Activated CD8-positive, alpha-beta T cell treated with anti-CD3 and anti-CD28 coated beads for 36 hours (primary cell): ENCODE measurements around the gene MLF1. TPM values are rescaled to one million over a fixed set of nuclear protein-coding genes. Genes with fewer than 3 reads are reported as not detected.

ENCODE experiments used
- ATAC-seq: fragments of 200-7000 bp; cut with Tn5 transposase; one replicate; pipeline ENCODE4 v1.10.0; 2021; ENCODE audit warnings: mild to moderate bottlenecking, moderate library complexity
- CTCF ChIA-PET: fragments of 350-600 bp; sonication (Branson Sonifier 250); formaldehyde crosslinking; loops from one replicate; lab custom pipeline; 2021; ENCODE audit warnings: antibody characterized with exemption; lab: Charles Lee
- POLR2A ChIA-PET: fragments of 350-600 bp; sonication (Branson Sonifier 250); formaldehyde crosslinking; loops from one replicate; lab custom pipeline; 2021; ENCODE audit warnings: antibody characterized with exemption; lab: Charles Lee
- DNase-seq: peaks from one replicate; pipeline ENCODE4 v3.0.0-alpha.2; 2020
- H3K27ac Mint-ChIP-seq: one replicate; pipeline ENCODE4 v1.8.0; 2021; ENCODE audit warnings: mild to moderate bottlenecking, mixed read lengths
- H3K27me3 Mint-ChIP-seq: one replicate; pipeline ENCODE4 v1.8.0; 2021; ENCODE audit warnings: mixed read lengths
- H3K36me3 Mint-ChIP-seq: one replicate; pipeline ENCODE4 v1.8.0; 2021; ENCODE audit warnings: low read depth, mixed read lengths
- H3K4me1 Mint-ChIP-seq: one replicate; pipeline ENCODE4 v1.8.0; 2021; ENCODE audit warnings: low read depth, mixed read lengths
- H3K4me3 Mint-ChIP-seq: one replicate; pipeline ENCODE4 v1.8.0; 2021; ENCODE audit warnings: mild to moderate bottlenecking, moderate library complexity, mixed read lengths
- H3K9me3 Mint-ChIP-seq: one replicate; pipeline ENCODE4 v1.8.0; 2021; ENCODE audit warnings: mixed read lengths
- intact Hi-C: fragments of 100-400 bp; cut with micrococcal nuclease; formaldehyde crosslinking; loops from one replicate; pipeline ENCODE4 v1.10.0; 2022
- total RNA-seq, 2 experiments: library from RNA; stranded (reverse); gene quantifications; one replicate each; pipeline ENCODE4 v1.2.3, GENCODE V29; 2021
- TF ChIP-seq, protein P1 (sequence below): fragments of 200-600 bp; IDR thresholded peaks from one replicate; pipeline ENCODE4 v1.8.0; 2022; ENCODE audit warnings: antibody characterized with exemption, mild to moderate bottlenecking

The MLF1 gene
- total RNA-seq, 2 experiments from 2014 or later, result 1.4 to 1.9 TPM

DNA sequence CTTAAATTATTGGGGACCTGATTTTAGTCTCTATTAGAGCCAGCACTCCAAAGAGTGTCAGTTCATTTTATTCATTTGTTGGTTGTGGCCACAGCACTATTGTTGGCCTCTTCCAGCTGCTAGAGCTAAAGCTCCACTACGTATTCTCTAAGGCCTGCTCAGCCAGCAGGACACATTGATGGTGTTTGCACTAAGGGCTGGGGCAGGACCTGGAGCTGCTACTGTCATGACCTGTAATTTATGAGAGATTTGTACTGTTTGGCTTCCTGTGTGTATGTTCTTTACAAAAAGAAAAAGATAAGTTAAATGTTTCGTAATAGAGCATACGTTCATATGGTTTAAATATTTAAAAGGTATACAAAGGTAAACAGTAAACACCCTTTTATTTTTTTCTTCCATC, 81.5 kb downstream of the MLF1 start:
- TF ChIP-seq, protein P1, sequence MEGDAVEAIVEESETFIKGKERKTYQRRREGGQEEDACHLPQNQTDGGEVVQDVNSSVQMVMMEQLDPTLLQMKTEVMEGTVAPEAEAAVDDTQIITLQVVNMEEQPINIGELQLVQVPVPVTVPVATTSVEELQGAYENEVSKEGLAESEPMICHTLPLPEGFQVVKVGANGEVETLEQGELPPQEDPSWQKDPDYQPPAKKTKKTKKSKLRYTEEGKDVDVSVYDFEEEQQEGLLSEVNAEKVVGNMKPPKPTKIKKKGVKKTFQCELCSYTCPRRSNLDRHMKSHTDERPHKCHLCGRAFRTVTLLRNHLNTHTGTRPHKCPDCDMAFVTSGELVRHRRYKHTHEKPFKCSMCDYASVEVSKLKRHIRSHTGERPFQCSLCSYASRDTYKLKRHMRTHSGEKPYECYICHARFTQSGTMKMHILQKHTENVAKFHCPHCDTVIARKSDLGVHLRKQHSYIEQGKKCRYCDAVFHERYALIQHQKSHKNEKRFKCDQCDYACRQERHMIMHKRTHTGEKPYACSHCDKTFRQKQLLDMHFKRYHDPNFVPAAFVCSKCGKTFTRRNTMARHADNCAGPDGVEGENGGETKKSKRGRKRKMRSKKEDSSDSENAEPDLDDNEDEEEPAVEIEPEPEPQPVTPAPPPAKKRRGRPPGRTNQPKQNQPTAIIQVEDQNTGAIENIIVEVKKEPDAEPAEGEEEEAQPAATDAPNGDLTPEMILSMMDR, result no peak
- intact Hi-C loops, result no loop called here
- Mint-ChIP-seq H3K36me3 (peaks cover 39% of the 10 kb centered on the region), H3K27ac (no peak overlapping the region), H3K4me1 (peaks cover 21% of the 10 kb centered on the region), H3K4me3 (no peak overlapping the region), H3K9me3 (no peaks in the 10 kb centered on the region), H3K27me3 (no peaks in the 10 kb centered on the region)
- CTCF ChIA-PET, result interaction anchor here (1.1 to 2.5 kb wide), 2 partner anchors 8 to 75 kb away, joined by 3 to 17 read pairs; no protein-coding TSS in a partner anchor
- ATAC-seq (no peak), DNase-seq (no peak)
- POLR2A ChIA-PET, result no interaction called here

Other genes starting within 250 kb of the MLF1 start
- 10 to 100 TPM; 48.4 to 56.1 TPM for gene GFM1, start 73.3 kb downstream of the MLF1 start, total RNA-seq
- gene LXN, start 101.5 kb downstream of the MLF1 start, total RNA-seq, result 1 to 10 TPM; 7.1 to 7.8 TPM
- gene RARRES1, start 161.3 kb downstream of the MLF1 start, total RNA-seq, result not detected
- gene MFSD1, start 230.9 kb downstream of the MLF1 start, total RNA-seq, result 1 to 10 TPM; 9.2 to 9.7 TPM